Liver (tissue), 9 donors: ENCODE results near the gene FARSB. TPM values are rescaled to one million over a fixed set of nuclear protein-coding genes. Genes with fewer than 3 reads are reported as not detected.

Experiments used
- DNase-seq: peaks from one replicate; pipeline ENCODE4 v3.0.0-alpha.2; 2017; ENCODE audit warnings: low spot score
- H3K27ac ChIP-seq, 2 donors: one replicate each; pipeline ENCODE4 v1.7.0; 2013; ENCODE audit warnings: inconsistent platforms in 2 of 2, low read length in 2 of 2, control low read depth in 1 of 2, low read depth in 1 of 2, mild to moderate bottlenecking in 1 of 2
- H3K27me3 ChIP-seq, 4 donors: one replicate each; pipeline versions ENCODE4 v1.6.1 to v1.7.0; 2013; ENCODE audit warnings: low read length in 3 of 4, inconsistent platforms in 1 of 4, mild to moderate bottlenecking in 1 of 4, moderate library complexity in 1 of 4; ENCODE audit not compliant: control insufficient read depth in 4 of 4, insufficient read depth in 4 of 4
- H3K36me3 ChIP-seq, 4 donors: one replicate each; pipeline versions ENCODE4 v1.6.1 to v1.7.0; 2013; ENCODE audit warnings: low read length in 3 of 4, mild to moderate bottlenecking in 3 of 4, low read depth in 1 of 4, moderate library complexity in 1 of 4; ENCODE audit not compliant: control insufficient read depth in 4 of 4, insufficient read depth in 3 of 4
- H3K4me1 ChIP-seq, 4 donors: one replicate each; pipeline versions ENCODE4 v1.6.1 to v1.7.0; 2013; ENCODE audit warnings: low read length in 3 of 4, mild to moderate bottlenecking in 3 of 4, moderate library complexity in 1 of 4; ENCODE audit not compliant: control insufficient read depth in 4 of 4, insufficient read depth in 4 of 4
- H3K4me3 ChIP-seq, 3 donors: one replicate each; pipeline versions ENCODE4 v1.6.1 to v1.7.0; 2013; ENCODE audit warnings: low read length in 3 of 3, control low read depth in 1 of 3, low read depth in 1 of 3, mild to moderate bottlenecking in 1 of 3
- H3K9ac ChIP-seq, 2 donors: one replicate each; pipeline ENCODE4 v1.7.0; 2013; ENCODE audit warnings: low read length in 2 of 2, mild to moderate bottlenecking in 2 of 2, moderate library complexity in 2 of 2, control low read depth in 1 of 2, low read depth in 1 of 2
- H3K9me3 ChIP-seq, 4 donors: one replicate each; pipeline versions ENCODE4 v1.6.1 to v1.7.0; 2013; ENCODE audit warnings: low read length in 3 of 4; ENCODE audit not compliant: control insufficient read depth in 4 of 4
- ATF3 ChIP-seq: IDR thresholded peaks from 2 replicates; pipeline ENCODE4 v1.6.1; 2016; ENCODE audit warnings: antibody characterized with exemption
- CTCF ChIP-seq: fragments of 150-350 bp; IDR thresholded peaks from 2 replicates; pipeline ENCODE4 v1.5.1; 2017; ENCODE audit warnings: improper control_type of control experiment, low read depth, low read length; ENCODE audit not compliant: missing input control
- EGR1 ChIP-seq, 2 donors: IDR thresholded peaks; 2 replicates each; pipeline ENCODE4 v1.6.1; 2016 to 2018; ENCODE audit warnings: antibody characterized with exemption in 2 of 2, low read depth in 2 of 2
- FOXA1 ChIP-seq: IDR thresholded peaks from 2 replicates; pipeline ENCODE4 v1.6.1; 2016; ENCODE audit warnings: antibody characterized with exemption
- FOXA2 ChIP-seq: IDR thresholded peaks from 2 replicates; pipeline ENCODE4 v1.6.1; 2016; ENCODE audit warnings: antibody characterized with exemption
- GABPA ChIP-seq, 2 donors: IDR thresholded peaks in 1 of 2; conservative IDR thresholded peaks in 1 of 2; 2 replicates each; pipeline ENCODE4 v1.6.1; 2016; ENCODE audit warnings: antibody characterized with exemption in 2 of 2, mild to moderate bottlenecking in 1 of 2, moderate library complexity in 1 of 2
- HNF4A ChIP-seq, 2 donors: conservative IDR thresholded peaks; 2 replicates each; pipeline ENCODE4 v1.6.1; 2016; ENCODE audit warnings: antibody characterized with exemption in 2 of 2, mild to moderate bottlenecking in 2 of 2
- HNF4G ChIP-seq: IDR thresholded peaks from 2 replicates; pipeline ENCODE4 v1.6.1; 2016; ENCODE audit warnings: antibody characterized with exemption
- JUND ChIP-seq, 2 donors: IDR thresholded peaks; 2 replicates each; pipeline ENCODE4 v1.6.1; 2016; ENCODE audit warnings: antibody characterized with exemption in 2 of 2
- MAX ChIP-seq: IDR thresholded peaks from 2 replicates; pipeline ENCODE4 v1.6.1; 2016; ENCODE audit warnings: antibody characterized with exemption
- NR2F2 ChIP-seq: IDR thresholded peaks from 2 replicates; pipeline ENCODE4 v1.6.1; 2016; ENCODE audit warnings: antibody characterized with exemption
- RAD21 ChIP-seq, 2 donors: IDR thresholded peaks; 2 replicates each; pipeline ENCODE4 v1.6.1; 2016; ENCODE audit warnings: antibody characterized with exemption in 2 of 2, mild to moderate bottlenecking in 2 of 2
- REST ChIP-seq: IDR thresholded peaks from 2 replicates; pipeline ENCODE4 v1.6.1; 2016; ENCODE audit warnings: antibody characterized with exemption, mild to moderate bottlenecking
- RXRA ChIP-seq, 2 donors: IDR thresholded peaks; 2 replicates each; pipeline ENCODE4 v1.6.1; 2017 to 2018; ENCODE audit warnings: antibody characterized with exemption in 2 of 2, mild to moderate bottlenecking in 1 of 2
- SP1 ChIP-seq: IDR thresholded peaks from 2 replicates; pipeline ENCODE4 v1.6.1; 2018; ENCODE audit warnings: antibody characterized with exemption, mild to moderate bottlenecking
- TAF1 ChIP-seq: conservative IDR thresholded peaks from 2 replicates; pipeline ENCODE4 v1.6.1; 2016; ENCODE audit warnings: antibody characterized with exemption, mild to moderate bottlenecking
- YY1 ChIP-seq: IDR thresholded peaks from 2 replicates; pipeline ENCODE4 v1.6.1; 2016; ENCODE audit warnings: antibody characterized with exemption, mild to moderate bottlenecking
- ZBTB33 ChIP-seq: IDR thresholded peaks from 2 replicates; pipeline ENCODE4 v1.6.1; 2016; ENCODE audit warnings: antibody characterized with exemption
- WGBS: extraction: QIAGEN DNeasy Blood & Tissue Kit; methylation state at CpG from one replicate; pipeline ENCODE4 v1.1.7; 2013; 5-methylcytosine and 5-hydroxymethylcytosine counted together
- polyA plus RNA-seq, 2 donors: library from polyadenylated mRNA; stranded (reverse) in 1 of 2; unstranded in 1 of 2; fragments of 200-250 nt in 1 of 2; fragments of >200 nt in 1 of 2; fragmentation: Nextera tagmentation in 1 of 2; extraction: Ambion mirVana in 1 of 2; gene quantifications; one replicate each; pipeline versions ENCODE4 v1.2.1 to v1.2.3, GENCODE V29; 2013 to 2015
- total RNA-seq, 2 donors: library from RNA; depleted of rRNA; stranded (reverse); fragments of >200 nt; gene quantifications; one replicate each; pipeline ENCODE4 v1.2.3, GENCODE V29; 2014
- donor health status: healthy.
- donor health status: healthy.
- donor health status: healthy.
- donor health status: healthy.
- donor health status: healthy.

The FARSB gene
- total and polyA plus RNA-seq, 4 donors, result 5.5 to 9.7 (median 8.9) TPM

GRCh38 chr2:222575618-222576017 lies 80.3 kb downstream of the FARSB start:
- H3K27me3 ChIP-seq, result no peaks in the 10 kb centered on the region
- H3K4me1 ChIP-seq, result peaks cover 0 to 6% (median 1%) of the 10 kb centered on the region in 4 donors
- no peak overlapping the region for H3K27ac ChIP-seq
- H3K36me3 ChIP-seq, result peaks cover 2 to 11% (median 5%) of the 10 kb centered on the region in 4 donors
- 95% methylated on average over 2 of the region's 2 CpGs for WGBS
- TF ChIP-seq GABPA (IDR thresholded peaks at IDR 0.05 in 1 of 2, conservative IDR thresholded peaks at IDR 0.05 in 1 of 2), result no peak
- TF ChIP-seq NR2F2, result no peak
- no peak for TF ChIP-seq SP1
- no peak for TF ChIP-seq RXRA (IDR thresholded peaks at IDR 0.05)
- TF ChIP-seq JUND (IDR thresholded peaks at IDR 0.05), result no peak
- no peak for TF ChIP-seq RAD21 (IDR thresholded peaks at IDR 0.05)
- TF ChIP-seq REST, result no peak
- TF ChIP-seq HNF4A (conservative IDR thresholded peaks at IDR 0.05), result no peak
- no peak for TF ChIP-seq ATF3
- no peak for TF ChIP-seq EGR1 (IDR thresholded peaks at IDR 0.05; ENCODE audit: low read depth in 2 of 2)
- no peak for TF ChIP-seq TAF1
- no peak for TF ChIP-seq CTCF
- no peak for TF ChIP-seq YY1
- TF ChIP-seq FOXA2, result no peak
- no peak for TF ChIP-seq ZBTB33
- TF ChIP-seq MAX, result no peak
- TF ChIP-seq FOXA1, result no peak
- TF ChIP-seq HNF4G, result no peak
- H3K9ac ChIP-seq, result no peak overlapping the region
- no peak for DNase-seq
- no peak overlapping the region for H3K4me3 ChIP-seq
- no peaks in the 10 kb centered on the region for H3K9me3 ChIP-seq
